CD4-positive, alpha-beta T cell treated with Interleukin-2 at 100 ng/mL for 4 hours (primary cell): ENCODE results near the gene F13B.
"Not testable (repeated sequence)": the region's sequence is repeated elsewhere in the genome, so short reads cannot be mapped to it uniquely, and the experiment has no call there.

Source experiments
- DNase-seq: peaks from one replicate; pipeline ENCODE4 v3.0.0-alpha.2; 2020; ENCODE audit warnings: low spot score

The F13B gene, protein sequence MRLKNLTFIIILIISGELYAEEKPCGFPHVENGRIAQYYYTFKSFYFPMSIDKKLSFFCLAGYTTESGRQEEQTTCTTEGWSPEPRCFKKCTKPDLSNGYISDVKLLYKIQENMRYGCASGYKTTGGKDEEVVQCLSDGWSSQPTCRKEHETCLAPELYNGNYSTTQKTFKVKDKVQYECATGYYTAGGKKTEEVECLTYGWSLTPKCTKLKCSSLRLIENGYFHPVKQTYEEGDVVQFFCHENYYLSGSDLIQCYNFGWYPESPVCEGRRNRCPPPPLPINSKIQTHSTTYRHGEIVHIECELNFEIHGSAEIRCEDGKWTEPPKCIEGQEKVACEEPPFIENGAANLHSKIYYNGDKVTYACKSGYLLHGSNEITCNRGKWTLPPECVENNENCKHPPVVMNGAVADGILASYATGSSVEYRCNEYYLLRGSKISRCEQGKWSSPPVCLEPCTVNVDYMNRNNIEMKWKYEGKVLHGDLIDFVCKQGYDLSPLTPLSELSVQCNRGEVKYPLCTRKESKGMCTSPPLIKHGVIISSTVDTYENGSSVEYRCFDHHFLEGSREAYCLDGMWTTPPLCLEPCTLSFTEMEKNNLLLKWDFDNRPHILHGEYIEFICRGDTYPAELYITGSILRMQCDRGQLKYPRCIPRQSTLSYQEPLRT

DNA sequence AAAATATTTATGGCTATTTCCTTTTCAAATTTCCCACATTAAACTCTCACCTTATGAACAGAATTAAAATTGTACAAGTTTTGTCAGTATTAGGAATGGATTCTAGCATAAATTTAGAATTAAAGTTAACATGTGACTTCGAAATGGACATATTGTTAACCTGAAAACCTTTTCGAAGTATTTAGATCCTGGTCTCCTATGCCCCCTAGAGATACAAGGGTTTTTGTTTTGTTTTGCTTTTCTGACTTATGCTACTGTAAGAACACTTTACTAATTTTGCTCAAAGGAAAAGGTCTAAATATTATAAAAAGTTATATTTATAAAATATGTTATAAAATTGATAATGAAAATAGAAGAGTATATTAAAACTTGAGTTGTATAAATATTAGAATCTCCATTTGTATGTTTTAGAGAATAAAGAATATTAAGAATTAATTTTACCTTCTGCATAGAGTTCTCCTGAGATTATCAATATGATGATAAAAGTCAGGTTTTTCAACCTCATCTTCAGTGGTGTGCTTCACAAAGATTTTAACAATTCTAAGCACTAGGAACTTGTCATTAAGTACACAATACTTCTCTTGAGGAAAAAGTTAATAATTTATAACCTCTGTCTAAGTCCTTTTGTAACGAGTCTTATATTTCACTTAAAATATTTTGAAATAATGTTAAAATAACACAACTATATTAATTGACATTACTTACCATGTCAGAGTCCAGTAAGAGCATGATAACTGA is at the start of gene F13B:
F13B (minus strand) TSS at position 542 of the 738 bp plus-strand sequence; CDS start at position 505, 37 bp downstream.
- DNase-seq: no peak

DNA sequence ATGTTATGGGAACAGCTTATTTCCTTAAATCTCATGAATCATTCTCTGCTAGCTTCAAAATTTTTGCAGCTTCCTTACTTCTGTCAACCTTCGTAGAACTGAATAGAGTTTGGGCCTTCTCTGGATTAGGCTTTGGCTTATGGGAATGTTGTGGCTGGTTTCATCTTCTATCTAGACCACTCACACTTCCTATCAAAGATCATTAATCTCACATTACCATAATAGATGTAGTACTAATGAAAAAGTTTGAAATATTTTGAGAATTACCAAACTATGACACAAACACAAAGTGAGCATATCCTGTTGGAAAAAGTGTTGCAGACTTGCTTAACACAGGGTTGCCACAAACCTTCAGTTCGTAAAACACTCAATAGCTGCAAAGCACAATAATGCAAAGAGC is 49.1 kb upstream of the F13B start:
- no peak for DNase-seq

DNA sequence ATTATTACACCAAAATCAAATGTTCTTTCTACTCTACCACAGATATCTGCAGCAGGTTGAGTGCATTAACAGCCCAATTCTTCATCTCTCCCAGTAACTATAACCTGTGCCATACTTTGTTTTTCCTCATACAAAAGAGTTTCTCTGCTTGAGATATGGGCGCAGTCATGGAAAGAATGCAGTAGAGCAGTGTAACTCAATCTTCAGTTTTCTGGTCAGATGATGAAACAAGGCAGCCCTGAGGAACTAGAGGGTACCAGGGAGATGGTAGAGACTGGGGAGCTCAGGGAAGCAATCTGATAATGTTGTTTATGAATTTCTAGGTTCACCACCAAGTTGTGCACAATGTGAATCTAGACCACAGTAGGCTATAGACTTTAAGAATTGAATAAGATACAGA is 39.8 kb upstream of the F13B start:
- DNase-seq: no peak

DNA sequence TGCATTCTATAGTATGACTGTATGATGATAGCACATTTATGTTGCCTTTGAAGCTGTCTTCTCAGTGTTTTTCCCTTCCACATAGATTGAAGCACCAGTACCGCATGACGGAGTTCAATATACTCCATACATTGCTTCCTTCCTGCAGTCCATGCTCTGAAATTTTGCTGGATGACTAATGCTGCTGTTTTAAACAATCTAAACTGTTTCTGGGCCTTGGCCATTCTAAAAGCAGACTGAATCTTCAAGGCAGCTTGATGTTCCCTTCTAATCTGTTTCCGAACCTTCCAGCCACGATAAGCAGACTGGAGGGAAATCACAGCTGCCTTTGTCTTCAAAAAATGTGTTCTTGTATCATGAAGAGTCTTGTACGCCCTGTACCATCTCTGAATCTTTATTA is 36.2 kb upstream of the F13B start:
- DNase-seq: no peak

DNA sequence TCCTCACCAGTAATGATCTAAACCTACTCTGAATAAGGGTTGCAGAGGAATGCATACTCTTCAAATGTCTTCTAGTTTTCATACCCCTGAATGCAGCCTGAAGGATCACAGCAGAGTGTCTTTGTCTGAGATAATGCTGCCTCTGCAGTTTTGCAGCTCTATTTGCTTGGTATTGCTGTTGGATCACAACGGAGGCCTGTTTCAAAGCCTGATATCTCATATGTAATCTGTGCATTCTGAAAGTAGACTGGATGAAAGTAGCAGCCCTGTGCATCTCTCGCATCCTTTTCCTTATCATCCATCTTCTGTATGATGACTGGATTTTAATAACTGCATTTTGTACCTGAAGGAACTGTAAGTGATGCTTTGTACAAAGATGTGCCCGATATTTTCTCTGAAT is 34.9 kb upstream of the F13B start:
- DNase-seq: no peak

DNA sequence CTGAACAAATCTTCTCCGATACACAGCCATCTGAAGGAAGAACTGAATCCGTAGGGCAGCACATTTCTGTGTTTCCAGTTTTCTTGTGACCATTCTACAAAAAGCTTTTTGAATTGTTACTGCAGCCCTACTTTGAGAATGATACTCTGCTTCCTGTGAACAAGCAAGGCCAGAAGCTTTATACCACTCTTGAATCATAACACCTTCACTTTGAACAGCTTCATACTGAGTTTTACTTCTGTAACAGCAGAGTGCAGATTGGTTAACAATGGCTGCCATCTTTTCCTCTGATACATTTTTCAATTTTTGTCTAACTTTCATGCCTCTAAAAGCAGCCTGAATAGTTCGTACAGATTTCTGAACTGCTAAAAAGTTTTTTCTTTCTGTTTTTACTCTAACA is 33.6 kb upstream of the F13B start:
- DNase-seq: no peak

DNA sequence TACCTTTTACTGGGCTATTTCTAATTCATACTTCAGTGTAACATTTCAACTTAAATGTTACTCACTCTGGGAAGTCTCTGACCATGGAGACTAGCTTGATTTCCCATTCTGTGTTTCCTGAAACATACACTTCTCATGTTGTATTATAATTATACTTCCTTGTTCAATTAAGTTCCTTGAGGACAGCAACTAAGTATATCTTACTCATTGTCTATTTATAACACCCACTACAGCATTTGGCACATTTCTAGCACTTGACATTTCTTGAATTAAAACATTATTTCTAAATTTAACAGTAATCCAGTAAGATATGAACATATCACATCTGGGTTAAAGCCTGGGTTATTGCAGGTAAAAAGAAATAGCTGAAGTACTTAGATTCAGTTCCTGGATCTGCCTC is 32.4 kb upstream of the F13B start:
- no peak for DNase-seq

DNA sequence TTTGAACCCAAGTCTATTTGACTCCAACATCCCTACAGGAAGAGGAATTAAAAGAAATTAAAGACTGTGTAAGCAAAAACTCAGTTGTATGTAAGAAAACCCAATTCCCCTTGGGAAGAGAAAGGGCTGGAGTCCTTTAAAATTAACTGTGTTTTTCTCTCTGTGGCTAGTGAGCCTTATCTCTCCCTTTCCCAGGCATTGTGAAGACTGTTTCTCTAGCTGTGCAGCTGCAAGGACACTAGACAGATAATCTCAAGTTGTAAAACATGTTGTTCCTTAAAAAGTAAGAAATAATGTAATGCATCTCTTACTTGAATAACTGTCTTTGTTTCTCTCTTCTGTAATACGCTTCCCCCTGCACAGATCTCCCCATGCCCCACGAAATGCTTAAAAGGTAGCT is 29.9 kb upstream of the F13B start:
- DNase-seq: not testable (repeated sequence)

DNA sequence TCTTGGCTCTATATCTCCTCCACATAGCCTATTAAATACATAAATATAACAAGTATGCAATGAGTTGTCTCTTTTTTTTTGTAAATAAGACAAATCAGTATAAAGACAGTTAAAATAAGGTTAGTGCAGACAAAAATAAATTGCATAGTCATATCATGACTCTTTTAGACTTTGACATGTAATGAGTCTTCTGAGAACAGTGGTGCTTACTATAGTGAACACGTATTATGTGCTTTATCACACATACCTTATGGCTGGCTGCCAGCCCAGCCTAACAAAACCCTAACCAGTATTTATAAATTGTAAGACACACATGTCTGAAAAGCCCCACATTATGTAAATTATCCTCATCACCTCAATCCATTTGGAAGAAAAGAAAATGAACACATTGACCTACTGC is 29.1 kb upstream of the F13B start:
- DNase-seq: no peak

DNA sequence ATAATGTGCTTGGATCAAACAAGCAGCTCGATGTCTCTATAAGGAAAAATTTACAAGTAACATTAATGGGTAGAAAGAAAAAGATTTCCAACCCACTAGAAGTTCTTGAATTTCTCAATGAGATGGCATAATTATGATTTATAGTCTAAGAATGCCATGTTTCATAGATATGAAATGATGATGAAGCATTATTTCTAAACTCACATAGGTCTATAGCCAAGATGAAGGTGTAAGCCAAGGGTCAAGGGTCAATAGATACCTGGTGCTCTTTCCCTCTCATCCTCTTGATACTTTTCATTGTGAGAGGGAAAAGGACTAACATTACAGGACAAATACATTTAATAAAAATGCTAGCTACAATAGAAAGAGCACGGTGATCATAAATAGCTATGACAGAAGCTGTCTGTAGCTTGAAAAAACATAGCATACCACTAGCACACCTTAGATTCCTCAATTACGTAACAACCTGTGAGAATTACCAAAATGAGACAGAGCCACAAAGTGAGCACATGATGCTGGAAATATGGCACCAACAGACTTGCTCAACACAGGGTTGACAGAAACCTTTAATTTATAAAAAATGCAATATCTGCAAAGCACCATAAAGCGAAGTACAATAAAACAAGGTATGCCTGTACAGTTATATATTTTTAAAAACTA is 26.3 kb upstream of the F13B start:
- no peak for DNase-seq

DNA sequence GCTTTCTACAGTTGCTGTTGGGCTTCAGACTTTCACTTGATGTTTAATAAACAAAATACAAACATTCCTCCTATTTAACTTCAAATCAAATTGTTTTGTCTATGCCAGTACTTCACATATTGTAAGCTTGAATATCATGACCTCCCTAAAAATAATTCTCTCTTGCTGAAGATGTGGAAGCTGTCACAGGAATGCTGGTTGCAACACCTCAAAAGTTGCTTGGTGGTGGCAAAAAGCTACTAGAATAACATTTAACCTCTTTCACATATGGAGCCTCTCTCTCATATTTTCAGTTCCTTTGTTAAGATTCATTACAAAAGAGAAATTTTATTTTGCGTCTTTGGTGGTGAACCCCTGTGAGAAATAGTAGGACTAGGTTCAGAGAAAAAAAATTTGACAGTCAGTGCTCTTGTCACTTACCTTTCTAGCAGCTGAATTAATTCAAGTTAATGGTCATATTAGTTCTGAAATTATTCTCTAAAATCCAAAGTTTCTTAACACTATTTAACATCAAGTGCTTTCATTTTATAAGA is 25.5 kb upstream of the F13B start:
- no peak for DNase-seq

DNA sequence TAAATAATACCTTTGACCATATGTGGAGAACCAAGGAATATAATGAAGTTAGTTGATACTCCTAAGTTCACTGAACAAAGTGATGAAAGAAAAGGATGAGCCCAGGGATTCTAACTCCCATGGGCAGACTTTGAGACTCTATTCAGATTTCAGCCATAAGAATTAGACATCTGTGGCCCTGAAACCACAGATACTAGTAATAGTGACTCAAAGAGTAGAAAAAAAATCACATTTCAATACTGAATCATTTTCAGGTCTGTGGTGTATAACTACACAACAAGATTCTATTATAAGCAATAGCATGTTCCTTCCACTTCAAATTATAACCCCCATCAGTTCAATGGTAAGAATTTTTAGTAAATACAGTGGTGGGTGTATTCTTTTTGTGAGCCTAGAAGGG is 16.4 kb upstream of the F13B start:
- DNase-seq: no peak

DNA sequence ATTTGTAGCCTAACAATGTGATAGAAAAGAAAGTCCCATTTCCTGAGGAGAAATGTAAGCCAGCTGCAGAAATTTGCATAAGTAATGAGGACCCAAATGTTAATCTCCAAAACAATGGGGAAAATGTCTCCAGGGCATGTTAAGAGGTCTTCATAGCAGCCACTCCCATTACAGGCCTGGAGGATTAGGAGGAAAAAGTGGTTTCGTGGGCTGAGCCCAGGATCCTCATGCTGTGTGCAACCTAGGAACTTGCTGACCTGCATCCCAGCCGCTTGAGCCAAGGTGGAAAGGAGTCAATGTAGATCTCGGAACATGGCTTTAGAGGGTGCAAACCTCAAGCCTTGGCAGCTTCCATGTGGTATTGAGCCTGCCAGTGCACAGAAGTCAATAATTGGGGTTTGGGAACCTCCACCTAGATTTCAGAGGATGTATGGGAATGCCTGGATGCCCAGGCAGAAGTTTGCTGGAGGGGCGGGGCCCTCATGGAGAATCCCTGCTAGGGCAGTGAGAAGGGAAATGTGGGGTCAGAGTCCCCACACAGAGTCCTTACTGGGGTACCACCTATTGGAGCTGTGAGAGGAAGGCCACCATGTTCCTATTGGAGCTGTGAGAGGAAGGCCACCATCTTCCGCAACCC is 14.2 kb upstream of the F13B start:
- no peak for DNase-seq

DNA sequence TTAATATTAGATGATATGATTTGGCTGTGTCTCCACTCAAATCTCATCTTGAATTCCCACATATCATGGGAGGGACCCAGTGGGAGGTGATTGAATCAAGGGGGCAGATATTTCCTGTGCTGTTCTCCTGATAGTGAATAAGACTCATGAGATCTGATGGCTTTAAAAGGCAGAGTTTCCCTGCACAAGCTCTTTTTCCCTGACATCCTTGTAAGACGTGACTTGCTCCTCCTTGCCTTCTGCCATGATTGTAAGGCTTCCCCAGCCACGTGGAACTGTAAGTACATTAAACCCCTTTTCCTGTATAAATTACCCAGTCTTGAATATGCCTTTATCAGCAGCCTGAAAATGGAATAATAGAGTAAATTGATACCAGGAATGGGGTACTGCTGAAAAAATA is 13.3 kb upstream of the F13B start:
- no peak for DNase-seq

DNA sequence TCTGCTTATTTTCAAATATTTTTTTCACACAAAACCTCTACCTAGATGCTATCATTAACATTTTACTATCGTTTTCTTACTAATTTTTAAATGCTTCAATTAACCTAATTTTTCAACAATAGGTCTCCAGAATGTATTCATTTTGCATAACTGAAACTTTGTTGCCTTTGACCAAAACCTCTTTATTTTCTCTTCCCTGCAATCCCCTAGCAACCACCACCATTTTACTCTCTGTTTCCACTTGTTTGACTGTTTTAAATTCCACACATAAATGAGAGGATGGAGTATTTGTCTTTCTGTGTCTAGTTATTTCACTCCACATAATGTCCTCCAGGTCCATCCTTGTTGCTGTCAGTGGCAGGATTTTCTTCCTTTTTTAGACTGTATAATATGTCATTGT is 9.5 kb upstream of the F13B start:
- DNase-seq: no peak

DNA sequence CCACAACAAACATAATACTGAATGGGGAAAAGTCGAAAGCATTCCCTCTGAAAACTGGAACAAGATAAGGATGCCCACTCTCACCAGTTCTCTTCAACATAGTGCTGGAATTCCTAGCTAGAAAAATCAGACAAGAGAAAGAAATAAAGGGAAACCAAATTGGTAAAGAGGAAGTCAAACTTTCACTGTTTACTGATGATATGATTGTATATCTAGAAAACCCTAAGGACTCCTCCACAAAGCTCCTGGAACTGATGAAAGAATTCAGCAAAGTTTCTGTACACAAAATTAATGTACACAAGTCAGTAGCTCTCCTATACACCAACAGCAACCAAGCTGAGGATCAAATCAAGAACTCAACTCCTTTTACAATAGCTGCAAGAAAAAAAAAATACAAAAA is 6.9 kb upstream of the F13B start:
- DNase-seq: no peak

DNA sequence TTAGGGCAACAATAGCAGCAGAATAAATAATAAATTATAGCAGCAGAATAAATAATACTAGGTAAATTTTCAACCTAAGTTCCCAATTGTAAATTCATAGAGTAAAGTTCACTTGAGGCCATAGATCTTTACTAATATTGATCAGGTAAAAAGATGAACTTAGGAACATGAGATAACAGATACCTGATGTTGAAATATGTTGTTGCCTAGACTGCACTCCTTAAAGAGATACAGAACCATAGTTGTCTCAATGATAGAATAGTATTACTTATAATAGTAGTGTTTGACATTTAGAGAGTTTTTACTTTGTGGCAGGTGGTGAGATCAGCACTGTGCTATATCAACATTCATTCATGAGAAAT is 378 bp upstream of the F13B start:
- no peak for DNase-seq

DNA sequence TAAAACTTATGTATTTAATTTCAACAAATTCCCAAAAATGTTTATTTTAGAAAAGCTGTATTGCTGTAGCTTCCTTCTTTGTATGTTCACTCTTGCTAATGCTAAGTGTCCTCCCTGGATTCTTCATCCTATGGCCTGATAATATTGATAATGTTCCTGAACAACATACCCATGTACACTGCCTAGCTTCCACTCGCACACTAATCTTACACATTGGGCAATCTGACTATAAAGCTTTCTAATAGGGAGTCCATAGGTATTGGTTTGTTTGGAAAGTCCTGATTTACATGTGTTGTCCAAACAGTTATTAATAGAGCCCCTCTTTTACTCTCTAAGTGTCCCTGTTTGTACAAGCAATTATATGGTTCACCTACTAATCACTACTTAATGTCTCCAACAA is 783 bp downstream of the F13B start:
- no peak for DNase-seq

DNA sequence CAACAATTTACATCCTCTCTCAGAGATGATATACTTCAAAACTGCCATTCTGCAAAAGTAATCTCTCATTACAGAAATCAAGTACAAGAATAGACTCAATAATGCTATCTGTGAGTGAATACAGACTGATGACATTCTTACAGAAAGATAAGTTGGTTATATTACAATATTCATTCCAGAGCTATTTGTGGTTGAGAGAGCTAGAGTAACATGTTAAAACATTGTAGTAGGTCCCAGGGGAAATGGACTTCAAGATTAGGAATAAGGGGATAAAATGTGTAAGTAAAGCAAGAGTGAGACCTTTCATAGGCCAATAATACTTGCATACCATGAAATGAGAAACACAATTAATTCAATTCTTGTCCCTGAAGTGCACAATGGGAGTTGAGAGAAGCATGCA is 1.5 kb downstream of the F13B start:
- DNase-seq: no peak

DNA sequence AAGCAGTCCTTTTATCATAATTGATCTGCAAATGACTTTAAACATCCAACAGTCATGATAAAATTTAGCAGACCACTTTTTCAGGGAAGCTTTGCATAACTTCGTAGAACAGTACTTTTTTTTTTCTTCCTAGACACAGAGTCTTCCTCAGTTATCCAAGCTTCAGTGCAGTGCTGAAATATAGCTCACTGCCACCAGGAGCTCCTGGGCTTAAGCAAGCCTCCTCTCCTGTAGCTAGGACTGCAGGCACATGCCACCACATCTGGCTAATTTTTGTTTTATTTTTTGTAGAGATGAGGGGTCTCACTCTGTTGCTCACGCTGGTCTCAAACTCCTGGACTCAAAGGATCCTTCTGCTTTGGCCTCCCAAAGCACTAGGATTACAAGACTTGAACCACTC is 3.8 kb downstream of the F13B start:
- no peak for DNase-seq

DNA sequence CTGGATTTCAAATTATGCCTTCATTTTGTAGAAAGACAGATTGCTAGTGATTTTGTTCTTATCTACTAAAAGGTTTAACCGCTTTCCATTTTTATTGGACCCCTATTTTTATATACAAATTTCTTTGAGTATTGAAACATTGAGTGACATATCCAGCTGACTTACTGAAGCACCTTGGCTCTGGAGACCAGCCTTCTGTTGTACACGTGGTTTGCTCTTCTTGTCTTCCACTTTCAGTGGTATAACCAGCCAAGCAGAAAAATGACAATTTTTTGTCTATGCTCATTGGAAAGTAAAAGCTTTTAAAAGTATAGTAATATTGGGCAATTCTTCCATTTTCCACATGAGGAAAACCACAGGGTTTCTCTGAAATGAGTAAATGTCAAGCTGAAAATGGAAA is 4.4 kb downstream of the F13B start:
- DNase-seq: no peak

DNA sequence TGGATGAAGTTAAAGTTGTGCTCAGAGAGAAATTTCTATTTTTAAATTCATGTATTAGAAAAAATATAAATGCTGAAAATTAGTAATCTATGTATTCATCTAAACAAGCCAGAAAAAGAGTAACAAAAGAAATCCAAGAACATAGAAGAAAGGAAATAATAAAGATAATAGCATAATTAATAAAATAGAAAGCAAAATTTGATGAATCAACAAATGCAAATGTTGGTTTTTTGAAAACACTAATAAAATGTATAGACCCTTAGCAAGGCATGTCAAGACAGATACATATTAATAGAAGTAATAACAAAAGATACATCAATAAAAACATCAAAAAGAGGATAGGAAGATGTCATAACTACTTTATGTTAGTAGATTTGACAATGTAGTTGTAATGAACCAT is 18.0 kb downstream of the F13B start:
- no peak for DNase-seq
